Measurements from ENCODE around the gene BNIP3. TPM values are rescaled to one million over a fixed set of nuclear protein-coding genes. Genes with fewer than 3 reads are reported as not detected.

BNIP3 gene
- total RNA-seq, 1 experiment from 2014 or later: 113 TPM

DNA sequence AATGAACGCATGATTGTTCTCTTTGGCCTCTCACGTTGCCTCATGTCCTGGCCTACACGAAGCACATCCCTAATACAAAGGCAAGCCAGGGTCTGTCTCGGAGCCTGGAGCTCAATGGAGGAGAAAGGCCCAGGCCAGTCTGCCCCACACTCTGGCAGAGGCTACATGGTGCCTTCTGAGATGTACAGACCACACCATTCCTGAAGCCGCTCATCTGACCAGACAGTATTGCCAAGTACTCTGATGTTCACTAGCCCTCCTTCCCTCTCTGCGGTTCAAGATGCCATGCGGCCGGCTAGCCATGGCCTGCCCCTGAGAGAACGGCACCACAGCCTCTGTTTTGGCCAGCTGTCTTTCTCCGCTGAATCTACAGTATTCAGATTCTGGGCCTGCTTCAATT, 5.9 kb downstream of the BNIP3 start:
- TF ChIP-seq MXD4 (CRISPR knock-in tag; IDR thresholded peaks at IDR 0.05; ENCODE audit: borderline replicate concordance) (no peak), CREB1 (CRISPR knock-in tag; IDR thresholded peaks at IDR 0.05) (no peak), RORB (CRISPR knock-in tag; IDR thresholded peaks at IDR 0.05) (no peak), FOXP1 (CRISPR knock-in tag; IDR thresholded peaks at IDR 0.05; ENCODE audit: borderline replicate concordance) (no peak), MYBL2 (CRISPR knock-in tag; IDR thresholded peaks at IDR 0.05) (no peak), FOXK1 (CRISPR knock-in tag; IDR thresholded peaks at IDR 0.05) (no peak), ZNF138 (CRISPR knock-in tag; conservative IDR thresholded peaks at IDR 0.05) (no peak), GABPB1 (CRISPR knock-in tag; IDR thresholded peaks at IDR 0.05) (no peak)
- TF ChIP-seq, protein P1, sequence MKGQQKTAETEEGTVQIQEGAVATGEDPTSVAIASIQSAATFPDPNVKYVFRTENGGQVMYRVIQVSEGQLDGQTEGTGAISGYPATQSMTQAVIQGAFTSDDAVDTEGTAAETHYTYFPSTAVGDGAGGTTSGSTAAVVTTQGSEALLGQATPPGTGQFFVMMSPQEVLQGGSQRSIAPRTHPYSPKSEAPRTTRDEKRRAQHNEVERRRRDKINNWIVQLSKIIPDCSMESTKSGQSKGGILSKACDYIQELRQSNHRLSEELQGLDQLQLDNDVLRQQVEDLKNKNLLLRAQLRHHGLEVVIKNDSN (CRISPR knock-in tag; IDR thresholded peaks at IDR 0.05): no peak
- TF ChIP-seq, protein P2, sequence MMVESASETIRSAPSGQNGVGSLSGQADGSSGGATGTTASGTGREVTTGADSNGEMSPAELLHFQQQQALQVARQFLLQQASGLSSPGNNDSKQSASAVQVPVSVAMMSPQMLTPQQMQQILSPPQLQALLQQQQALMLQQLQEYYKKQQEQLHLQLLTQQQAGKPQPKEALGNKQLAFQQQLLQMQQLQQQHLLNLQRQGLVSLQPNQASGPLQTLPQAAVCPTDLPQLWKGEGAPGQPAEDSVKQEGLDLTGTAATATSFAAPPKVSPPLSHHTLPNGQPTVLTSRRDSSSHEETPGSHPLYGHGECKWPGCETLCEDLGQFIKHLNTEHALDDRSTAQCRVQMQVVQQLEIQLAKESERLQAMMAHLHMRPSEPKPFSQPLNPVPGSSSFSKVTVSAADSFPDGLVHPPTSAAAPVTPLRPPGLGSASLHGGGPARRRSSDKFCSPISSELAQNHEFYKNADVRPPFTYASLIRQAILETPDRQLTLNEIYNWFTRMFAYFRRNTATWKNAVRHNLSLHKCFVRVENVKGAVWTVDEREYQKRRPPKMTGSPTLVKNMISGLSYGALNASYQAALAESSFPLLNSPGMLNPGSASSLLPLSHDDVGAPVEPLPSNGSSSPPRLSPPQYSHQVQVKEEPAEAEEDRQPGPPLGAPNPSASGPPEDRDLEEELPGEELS (CRISPR knock-in tag; IDR thresholded peaks at IDR 0.05): no peak
- Mint-ChIP-seq H3K27me3 (ENCODE audit: low read depth) (0 out of 2 replicates have a peak, but pooled peaks cover under 1% of the 10 kb centered on the region), H3K27ac (0 out of 2 replicates have a peak overlapping the region, but pooled peaks have one; percentile 36), H3K4me1 (peaks cover 62% of the 10 kb centered on the region), H3K4me3 (no peak overlapping the region), H3K36me3 (peaks cover 58% of the 10 kb centered on the region), H3K9me3 (no peaks in the 10 kb centered on the region)
- ChIA-PET POLR2A (no interaction called here), CTCF (interaction anchor here (1.9 kb wide), 1 partner anchor 47 kb away, joined by 8 read pairs; no protein-coding TSS in a partner anchor)
- DNase-seq (ENCODE audit: low spot score) (no peak), ATAC-seq (no peak)

DNA sequence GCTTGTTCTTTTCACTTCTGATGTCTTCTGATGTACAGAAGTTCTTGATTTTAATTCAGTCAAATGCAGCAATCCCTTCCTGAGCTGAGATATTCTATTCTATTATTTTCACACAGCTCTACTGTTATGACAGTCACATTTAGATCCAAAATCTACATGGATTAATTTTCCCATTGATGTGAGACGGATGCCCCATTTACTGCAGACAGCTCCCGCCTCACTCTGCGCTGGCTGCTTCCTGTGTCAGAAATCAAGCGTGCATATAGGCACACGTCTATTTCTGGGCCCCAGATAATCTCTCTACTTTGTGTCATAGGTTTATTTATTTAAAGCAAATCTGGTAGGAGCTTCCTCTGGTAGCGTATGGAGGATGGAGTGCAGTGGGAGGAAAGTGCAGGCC, 6.7 kb downstream of the BNIP3 start:
- DNase-seq (ENCODE audit: low spot score) (no peak), ATAC-seq (no peak)
- 0 out of 2 replicates have a peak overlapping the region, but pooled peaks have one; percentile 1 for H3K27ac Mint-ChIP-seq
- POLR2A ChIA-PET: no interaction called here
- H3K4me1 Mint-ChIP-seq: peaks cover 60% of the 10 kb centered on the region
- H3K36me3 Mint-ChIP-seq: peaks cover 66% of the 10 kb centered on the region
- TF ChIP-seq ZNF219 (CRISPR knock-in tag; IDR thresholded peaks at IDR 0.05; ENCODE audit: borderline replicate concordance): no peak
- TF ChIP-seq, protein P3, sequence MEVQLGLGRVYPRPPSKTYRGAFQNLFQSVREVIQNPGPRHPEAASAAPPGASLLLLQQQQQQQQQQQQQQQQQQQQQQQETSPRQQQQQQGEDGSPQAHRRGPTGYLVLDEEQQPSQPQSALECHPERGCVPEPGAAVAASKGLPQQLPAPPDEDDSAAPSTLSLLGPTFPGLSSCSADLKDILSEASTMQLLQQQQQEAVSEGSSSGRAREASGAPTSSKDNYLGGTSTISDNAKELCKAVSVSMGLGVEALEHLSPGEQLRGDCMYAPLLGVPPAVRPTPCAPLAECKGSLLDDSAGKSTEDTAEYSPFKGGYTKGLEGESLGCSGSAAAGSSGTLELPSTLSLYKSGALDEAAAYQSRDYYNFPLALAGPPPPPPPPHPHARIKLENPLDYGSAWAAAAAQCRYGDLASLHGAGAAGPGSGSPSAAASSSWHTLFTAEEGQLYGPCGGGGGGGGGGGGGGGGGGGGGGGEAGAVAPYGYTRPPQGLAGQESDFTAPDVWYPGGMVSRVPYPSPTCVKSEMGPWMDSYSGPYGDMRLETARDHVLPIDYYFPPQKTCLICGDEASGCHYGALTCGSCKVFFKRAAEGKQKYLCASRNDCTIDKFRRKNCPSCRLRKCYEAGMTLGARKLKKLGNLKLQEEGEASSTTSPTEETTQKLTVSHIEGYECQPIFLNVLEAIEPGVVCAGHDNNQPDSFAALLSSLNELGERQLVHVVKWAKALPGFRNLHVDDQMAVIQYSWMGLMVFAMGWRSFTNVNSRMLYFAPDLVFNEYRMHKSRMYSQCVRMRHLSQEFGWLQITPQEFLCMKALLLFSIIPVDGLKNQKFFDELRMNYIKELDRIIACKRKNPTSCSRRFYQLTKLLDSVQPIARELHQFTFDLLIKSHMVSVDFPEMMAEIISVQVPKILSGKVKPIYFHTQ (CRISPR knock-in tag; IDR thresholded peaks at IDR 0.05): no peak
- TF ChIP-seq TCF7 (CRISPR knock-in tag; IDR thresholded peaks at IDR 0.05; ENCODE audit: low read depth): no peak
- TF ChIP-seq CREM (CRISPR knock-in tag; IDR thresholded peaks at IDR 0.05): no peak
- TF ChIP-seq ETV6 (CRISPR knock-in tag; IDR thresholded peaks at IDR 0.05): no peak
- TF ChIP-seq, protein P4, sequence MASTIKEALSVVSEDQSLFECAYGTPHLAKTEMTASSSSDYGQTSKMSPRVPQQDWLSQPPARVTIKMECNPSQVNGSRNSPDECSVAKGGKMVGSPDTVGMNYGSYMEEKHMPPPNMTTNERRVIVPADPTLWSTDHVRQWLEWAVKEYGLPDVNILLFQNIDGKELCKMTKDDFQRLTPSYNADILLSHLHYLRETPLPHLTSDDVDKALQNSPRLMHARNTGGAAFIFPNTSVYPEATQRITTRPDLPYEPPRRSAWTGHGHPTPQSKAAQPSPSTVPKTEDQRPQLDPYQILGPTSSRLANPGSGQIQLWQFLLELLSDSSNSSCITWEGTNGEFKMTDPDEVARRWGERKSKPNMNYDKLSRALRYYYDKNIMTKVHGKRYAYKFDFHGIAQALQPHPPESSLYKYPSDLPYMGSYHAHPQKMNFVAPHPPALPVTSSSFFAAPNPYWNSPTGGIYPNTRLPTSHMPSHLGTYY (CRISPR knock-in tag; IDR thresholded peaks at IDR 0.05): no peak
- TF ChIP-seq, protein P5, sequence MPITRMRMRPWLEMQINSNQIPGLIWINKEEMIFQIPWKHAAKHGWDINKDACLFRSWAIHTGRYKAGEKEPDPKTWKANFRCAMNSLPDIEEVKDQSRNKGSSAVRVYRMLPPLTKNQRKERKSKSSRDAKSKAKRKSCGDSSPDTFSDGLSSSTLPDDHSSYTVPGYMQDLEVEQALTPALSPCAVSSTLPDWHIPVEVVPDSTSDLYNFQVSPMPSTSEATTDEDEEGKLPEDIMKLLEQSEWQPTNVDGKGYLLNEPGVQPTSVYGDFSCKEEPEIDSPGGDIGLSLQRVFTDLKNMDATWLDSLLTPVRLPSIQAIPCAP (CRISPR knock-in tag; IDR thresholded peaks at IDR 0.05): no peak
- TF ChIP-seq ZBTB21 (CRISPR knock-in tag; IDR thresholded peaks at IDR 0.05; ENCODE audit: borderline replicate concordance): no peak
- TF ChIP-seq TEAD1 (CRISPR knock-in tag; IDR thresholded peaks at IDR 0.05): no peak
- TF ChIP-seq SMAD3 (CRISPR knock-in tag; IDR thresholded peaks at IDR 0.05; ENCODE audit: borderline replicate concordance): no peak
- no peak for TF ChIP-seq FOXP1 (CRISPR knock-in tag; IDR thresholded peaks at IDR 0.05; ENCODE audit: borderline replicate concordance)
- TF ChIP-seq ZNF396 (CRISPR knock-in tag; IDR thresholded peaks at IDR 0.05; ENCODE audit: borderline replicate concordance): no peak
- TF ChIP-seq, protein P6, sequence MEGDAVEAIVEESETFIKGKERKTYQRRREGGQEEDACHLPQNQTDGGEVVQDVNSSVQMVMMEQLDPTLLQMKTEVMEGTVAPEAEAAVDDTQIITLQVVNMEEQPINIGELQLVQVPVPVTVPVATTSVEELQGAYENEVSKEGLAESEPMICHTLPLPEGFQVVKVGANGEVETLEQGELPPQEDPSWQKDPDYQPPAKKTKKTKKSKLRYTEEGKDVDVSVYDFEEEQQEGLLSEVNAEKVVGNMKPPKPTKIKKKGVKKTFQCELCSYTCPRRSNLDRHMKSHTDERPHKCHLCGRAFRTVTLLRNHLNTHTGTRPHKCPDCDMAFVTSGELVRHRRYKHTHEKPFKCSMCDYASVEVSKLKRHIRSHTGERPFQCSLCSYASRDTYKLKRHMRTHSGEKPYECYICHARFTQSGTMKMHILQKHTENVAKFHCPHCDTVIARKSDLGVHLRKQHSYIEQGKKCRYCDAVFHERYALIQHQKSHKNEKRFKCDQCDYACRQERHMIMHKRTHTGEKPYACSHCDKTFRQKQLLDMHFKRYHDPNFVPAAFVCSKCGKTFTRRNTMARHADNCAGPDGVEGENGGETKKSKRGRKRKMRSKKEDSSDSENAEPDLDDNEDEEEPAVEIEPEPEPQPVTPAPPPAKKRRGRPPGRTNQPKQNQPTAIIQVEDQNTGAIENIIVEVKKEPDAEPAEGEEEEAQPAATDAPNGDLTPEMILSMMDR (IDR thresholded peaks at IDR 0.05): no peak
- no peak for TF ChIP-seq GABPB1 (CRISPR knock-in tag; IDR thresholded peaks at IDR 0.05)
- CTCF ChIA-PET: interaction anchor here (1.9 kb wide), 1 partner anchor 48 kb away, joined by 8 read pairs; no protein-coding TSS in a partner anchor
- H3K4me3 Mint-ChIP-seq: no peak overlapping the region
- no peaks in the 10 kb centered on the region for H3K9me3 Mint-ChIP-seq
- no peaks in the 10 kb centered on the region for H3K27me3 Mint-ChIP-seq (ENCODE audit: low read depth)

Measured in WTC11 (cell line).